ENCODE data around the gene LAMP1.
"Not testable (repeated sequence)": the region's sequence is repeated elsewhere in the genome, so short reads cannot be mapped to it uniquely, and the experiment has no call there.

The LAMP1 gene

GRCh38 chr13:113357529-113357928, 60.5 kb downstream of the LAMP1 start:
- no peak for DNase-seq

- no peak for DNase-seq
These were observed 61.7 kb downstream of the LAMP1 start for GRCh38 chr13:113358653-113359190.

- DNase-seq: no peak
These were observed 62.5 kb downstream of the LAMP1 start for GRCh38 chr13:113359571-113359970.

- DNase-seq: no peak
These were observed 63.4 kb downstream of the LAMP1 start for GRCh38 chr13:113360446-113360845.

GRCh38 chr13:113361406-113361805, 64.4 kb downstream of the LAMP1 start:
- no peak for DNase-seq

GRCh38 chr13:113364311-113364889, 67.4 kb downstream of the LAMP1 start:
- DNase-seq: no peak

GRCh38 chr13:113364901-113365582, 68.0 kb downstream of the LAMP1 start:
- no peak for DNase-seq

- DNase-seq: no peak
These were observed 68.5 kb downstream of the LAMP1 start for GRCh38 chr13:113365583-113365970.

GRCh38 chr13:113365971-113366588, 69.0 kb downstream of the LAMP1 start:
- no peak for DNase-seq

GRCh38 chr13:113367020-113367560, 70.1 kb downstream of the LAMP1 start:
- DNase-seq: no peak

GRCh38 chr13:113367771-113368170, 70.7 kb downstream of the LAMP1 start:
- DNase-seq: no peak

- not testable (repeated sequence) for DNase-seq
These were observed 71.3 kb downstream of the LAMP1 start for GRCh38 chr13:113368353-113368752.

GRCh38 chr13:113369189-113369588, 72.2 kb downstream of the LAMP1 start:
- DNase-seq: no peak

GRCh38 chr13:113369881-113370280, 72.8 kb downstream of the LAMP1 start:
- DNase-seq: no peak

- DNase-seq: no peak
These were observed 74.0 kb downstream of the LAMP1 start for GRCh38 chr13:113371061-113371460.

- DNase-seq: not testable (repeated sequence)
These were observed 74.7 kb downstream of the LAMP1 start for GRCh38 chr13:113371701-113372100.
